Epithelial cell of proximal tubule (primary cell): ENCODE results near the gene POPDC2. TPM values are rescaled to one million over a fixed set of nuclear protein-coding genes. Genes with fewer than 3 reads are reported as not detected.

Source experiments
- DNase-seq: peaks from one replicate; pipeline ENCODE4 v3.0.0-alpha.2; 2011; ENCODE audit warnings: low read depth
- H3K4me3 ChIP-seq: 2 replicates; pipeline ENCODE4 v1.5.1; 2011; ENCODE audit warnings: low read depth, mild to moderate bottlenecking, low read length
- total RNA-seq: library from RNA; depleted of rRNA; stranded (reverse); fragments of >200 nt; gene quantifications from 2 replicates; pipeline ENCODE4 v1.2.3, GENCODE V29; 2015
- TF ChIP-seq, protein P1 (sequence below): conservative IDR thresholded peaks from 2 replicates; pipeline ENCODE4 v1.5.1; 2012; ENCODE audit warnings: low read depth, mild to moderate bottlenecking, low read length

The POPDC2 gene
- total RNA-seq, 1 donor from 2014 or later: 0.06 TPM

DNA sequence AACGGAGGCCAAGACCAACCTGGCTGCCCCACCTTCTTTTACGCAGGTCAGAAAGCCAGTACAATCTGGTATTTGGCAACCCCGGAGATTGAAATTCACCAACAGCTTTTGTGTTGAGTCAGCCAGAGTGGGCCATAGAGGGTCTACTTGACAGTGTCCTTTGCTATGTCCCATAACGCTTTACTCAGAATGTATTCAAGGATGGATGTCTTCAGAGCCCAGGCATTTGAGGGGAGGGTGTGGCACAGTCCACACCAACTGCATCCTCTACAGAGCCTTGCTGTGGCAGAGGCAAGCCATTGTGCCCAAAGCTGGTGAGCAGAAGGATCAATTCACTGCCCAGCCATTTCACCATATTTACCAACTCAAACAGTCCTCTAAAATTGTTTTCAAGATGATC, 44.3 kb downstream of the POPDC2 start:
- no peak overlapping the region for H3K4me3 ChIP-seq
- TF ChIP-seq, protein P1, sequence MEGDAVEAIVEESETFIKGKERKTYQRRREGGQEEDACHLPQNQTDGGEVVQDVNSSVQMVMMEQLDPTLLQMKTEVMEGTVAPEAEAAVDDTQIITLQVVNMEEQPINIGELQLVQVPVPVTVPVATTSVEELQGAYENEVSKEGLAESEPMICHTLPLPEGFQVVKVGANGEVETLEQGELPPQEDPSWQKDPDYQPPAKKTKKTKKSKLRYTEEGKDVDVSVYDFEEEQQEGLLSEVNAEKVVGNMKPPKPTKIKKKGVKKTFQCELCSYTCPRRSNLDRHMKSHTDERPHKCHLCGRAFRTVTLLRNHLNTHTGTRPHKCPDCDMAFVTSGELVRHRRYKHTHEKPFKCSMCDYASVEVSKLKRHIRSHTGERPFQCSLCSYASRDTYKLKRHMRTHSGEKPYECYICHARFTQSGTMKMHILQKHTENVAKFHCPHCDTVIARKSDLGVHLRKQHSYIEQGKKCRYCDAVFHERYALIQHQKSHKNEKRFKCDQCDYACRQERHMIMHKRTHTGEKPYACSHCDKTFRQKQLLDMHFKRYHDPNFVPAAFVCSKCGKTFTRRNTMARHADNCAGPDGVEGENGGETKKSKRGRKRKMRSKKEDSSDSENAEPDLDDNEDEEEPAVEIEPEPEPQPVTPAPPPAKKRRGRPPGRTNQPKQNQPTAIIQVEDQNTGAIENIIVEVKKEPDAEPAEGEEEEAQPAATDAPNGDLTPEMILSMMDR: no peak
- DNase-seq: no peak

DNA sequence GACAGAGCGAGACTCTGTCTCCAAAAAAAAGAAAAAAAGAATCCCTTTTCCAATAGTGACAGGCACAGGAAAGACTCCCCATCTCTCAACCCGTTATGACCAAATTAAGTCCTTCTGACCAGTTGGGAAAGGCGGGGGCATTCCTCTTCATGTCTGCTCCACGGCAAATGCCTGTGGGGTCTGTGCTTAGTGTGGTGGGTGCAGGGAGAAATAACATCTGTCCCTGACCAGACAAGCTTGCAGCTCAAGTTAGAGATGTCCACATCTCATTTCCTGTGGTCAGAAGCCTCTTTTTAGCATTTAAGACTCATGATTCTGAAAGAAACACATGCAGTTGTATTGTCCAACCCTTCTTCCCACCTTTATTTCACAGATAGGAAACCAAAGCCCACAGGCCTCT, 46.5 kb downstream of the POPDC2 start:
- TF ChIP-seq, protein P1: no peak
- DNase-seq: no peak
- H3K4me3 ChIP-seq: no peak overlapping the region

DNA sequence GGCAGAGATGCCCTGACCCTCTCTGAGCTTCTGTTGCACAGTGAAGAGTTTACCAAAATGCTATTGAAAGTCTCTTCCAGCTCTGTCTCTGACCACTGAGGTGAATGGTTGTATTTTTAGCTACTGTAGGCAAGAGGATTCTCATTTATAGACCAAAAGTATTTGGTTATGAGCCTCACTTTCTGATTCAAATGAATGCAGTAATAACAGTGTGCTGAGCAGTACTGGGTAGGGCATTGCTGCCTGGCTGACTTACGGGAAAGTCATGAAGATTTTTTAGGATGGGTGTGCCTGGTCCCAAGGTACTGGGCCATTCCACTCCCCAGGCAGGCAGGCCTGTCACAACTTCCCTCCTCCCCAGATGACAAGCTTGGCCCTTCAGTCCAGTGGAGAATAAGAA, 47.2 kb downstream of the POPDC2 start:
- TF ChIP-seq, protein P1: no peak
- no peak overlapping the region for H3K4me3 ChIP-seq
- DNase-seq: no peak

DNA sequence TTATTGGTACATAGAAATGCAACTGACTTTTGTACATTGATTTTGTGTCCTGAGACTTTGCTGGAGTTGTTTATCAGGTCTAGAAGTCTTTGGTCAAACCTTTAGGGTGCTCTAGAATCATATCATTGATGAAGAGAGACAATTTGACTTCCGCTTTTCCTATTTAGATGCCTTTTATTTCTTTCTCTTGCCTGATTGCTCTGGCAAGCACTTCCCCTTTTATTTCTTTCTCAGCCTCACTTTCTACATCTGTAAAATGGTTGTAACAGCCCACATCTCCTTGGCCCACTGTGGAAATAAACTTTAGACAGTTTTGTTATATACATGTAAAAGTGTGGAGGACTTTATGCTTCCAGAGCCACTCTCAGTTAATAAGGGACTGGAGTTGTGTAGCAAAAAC, 48.7 kb downstream of the POPDC2 start:
- no peak for DNase-seq
- no peak overlapping the region for H3K4me3 ChIP-seq
- TF ChIP-seq, protein P1: no peak

DNA sequence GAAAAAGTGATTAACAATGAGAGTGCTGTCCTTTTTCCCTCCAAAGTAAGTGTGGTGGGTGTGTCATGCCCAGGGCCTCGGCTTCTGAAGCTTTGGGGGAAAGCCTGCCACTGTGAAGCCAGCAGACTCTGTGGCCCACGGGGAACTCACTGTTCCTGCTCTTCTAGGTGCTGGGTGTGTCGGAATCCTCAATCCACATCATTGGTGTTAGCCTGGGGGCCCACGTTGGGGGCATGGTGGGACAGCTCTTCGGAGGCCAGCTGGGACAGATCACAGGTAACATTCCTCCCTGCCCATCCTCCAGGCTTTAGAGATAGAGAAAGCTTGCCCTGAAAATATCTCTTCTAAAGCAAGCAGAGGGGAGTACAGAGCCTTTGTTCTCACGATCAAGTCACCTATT, 51.1 kb downstream of the POPDC2 start:
- TF ChIP-seq, protein P1: no peak
- DNase-seq: no peak
- H3K4me3 ChIP-seq: no peak overlapping the region

DNA sequence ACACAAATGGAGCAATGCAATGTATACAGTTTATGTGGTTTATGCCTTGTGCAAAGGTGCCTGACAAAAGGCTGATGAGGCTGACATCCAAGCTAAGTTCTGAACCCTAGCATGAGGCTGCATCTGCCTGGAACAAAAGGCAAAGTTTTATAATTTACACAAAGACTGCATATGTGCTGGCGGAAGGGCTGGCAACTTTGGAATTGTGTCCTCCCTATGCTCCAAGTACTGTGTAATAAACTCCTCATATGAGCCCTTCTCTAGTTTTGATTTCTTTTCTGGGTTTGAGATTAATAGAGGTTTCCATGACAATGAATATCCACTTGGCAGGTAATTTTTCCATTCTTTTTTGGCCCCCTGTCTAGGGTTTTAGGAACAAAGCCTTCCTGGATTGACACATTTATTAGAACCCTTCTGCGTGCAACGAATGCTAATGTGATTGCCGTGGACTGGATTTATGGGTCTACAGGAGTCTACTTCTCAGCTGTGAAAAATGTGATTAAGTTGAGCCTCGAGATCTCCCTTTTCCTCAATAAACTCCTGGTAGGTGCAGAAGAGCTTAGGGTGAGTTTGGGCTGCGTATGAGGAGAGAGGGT, 51.9 kb downstream of the POPDC2 start:
- TF ChIP-seq, protein P1: no peak

DNA sequence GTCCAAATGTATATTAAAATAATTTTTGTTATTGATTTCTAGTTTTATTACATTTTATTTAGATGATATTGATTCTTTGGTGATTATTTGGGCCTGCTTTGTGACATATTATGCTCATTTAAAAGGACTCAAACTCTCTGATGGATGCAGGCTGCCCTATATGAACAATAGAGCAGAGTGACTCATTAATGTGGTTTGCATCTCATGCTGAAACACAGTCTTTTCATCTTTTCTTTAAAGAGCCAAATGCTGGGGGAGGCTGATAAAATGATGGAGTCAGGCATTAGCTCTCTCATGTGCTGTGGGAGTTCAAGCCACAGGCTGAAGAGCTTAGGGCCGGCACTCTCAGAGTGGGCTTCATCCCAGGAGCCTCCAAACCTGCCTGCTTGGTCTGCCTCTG, 55.5 kb downstream of the POPDC2 start:
- TF ChIP-seq, protein P1: no peak
- DNase-seq: no peak
- no peak overlapping the region for H3K4me3 ChIP-seq

More for the DNA sequence above, 51.9 kb downstream of the POPDC2 start:
- no peak overlapping the region for H3K4me3 ChIP-seq
- DNase-seq: no peak
